GM20000 (cell line): Measurements from ENCODE around the gene SIL1.

ENCODE experiments used
- DNase-seq: peaks from one replicate; pipeline ENCODE4 v3.0.0; 2012; ENCODE audit warnings: low spot score
- TF ChIP-seq, protein P1 (sequence below): IDR thresholded peaks from 2 replicates; pipeline ENCODE4 v1.5.1; 2012; ENCODE audit warnings: mild to moderate bottlenecking, control low read depth; ENCODE audit errors: extremely low read depth, missing control alignments

SIL1 gene

DNA sequence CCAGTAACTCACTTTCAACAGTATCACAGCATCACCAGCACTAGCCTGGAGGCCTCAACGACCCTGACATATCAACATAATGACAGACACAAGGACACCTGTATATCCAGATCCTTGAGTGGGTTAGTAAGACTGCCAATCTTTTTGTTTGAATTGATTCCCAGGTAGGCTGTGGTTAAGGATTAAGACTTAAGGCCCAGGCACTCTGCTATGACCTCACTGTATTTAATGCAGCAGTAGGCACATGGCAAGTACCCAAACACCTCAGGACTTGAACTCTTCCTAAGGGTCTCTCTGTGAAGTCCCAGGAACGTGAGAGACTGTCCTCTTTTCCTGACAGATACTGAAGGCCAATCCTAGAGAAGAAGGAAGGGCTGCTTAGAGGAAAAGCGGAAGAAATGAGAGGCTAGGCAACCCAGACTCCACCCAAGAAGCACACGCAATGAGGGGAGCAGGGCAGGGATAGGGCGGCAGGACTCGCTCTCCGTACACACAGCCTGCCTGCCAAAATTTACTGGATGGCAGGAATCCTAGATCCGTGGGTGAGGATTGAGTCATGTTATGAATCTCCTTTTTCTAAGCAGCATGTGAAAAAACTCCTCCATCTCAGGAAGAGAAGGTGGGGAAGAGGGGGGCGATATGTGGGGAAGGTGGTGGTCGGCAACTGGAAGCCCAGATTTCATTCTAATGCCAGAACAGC is 93.4 kb downstream of the SIL1 start:
- no peak for DNase-seq

DNA sequence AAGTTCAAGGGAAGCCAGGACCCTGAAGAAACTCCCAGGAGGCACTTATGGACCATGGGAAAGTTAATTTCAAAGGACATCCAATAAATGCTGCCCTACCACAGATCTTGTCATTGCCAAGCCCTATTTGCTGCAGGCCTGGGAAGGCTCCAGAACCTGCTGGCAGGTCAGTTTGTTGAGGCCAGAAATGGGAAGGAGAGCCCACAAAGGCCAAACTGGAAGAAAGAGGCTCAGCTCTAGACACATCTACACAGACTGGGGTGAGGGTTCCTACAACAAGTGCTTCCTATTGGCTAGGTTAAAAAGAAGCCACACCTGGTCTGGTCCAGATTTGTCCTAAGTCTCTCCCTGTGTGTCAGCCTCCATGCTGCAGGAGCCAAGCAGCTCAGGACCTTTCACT is 94.4 kb downstream of the SIL1 start:
- TF ChIP-seq, protein P1, sequence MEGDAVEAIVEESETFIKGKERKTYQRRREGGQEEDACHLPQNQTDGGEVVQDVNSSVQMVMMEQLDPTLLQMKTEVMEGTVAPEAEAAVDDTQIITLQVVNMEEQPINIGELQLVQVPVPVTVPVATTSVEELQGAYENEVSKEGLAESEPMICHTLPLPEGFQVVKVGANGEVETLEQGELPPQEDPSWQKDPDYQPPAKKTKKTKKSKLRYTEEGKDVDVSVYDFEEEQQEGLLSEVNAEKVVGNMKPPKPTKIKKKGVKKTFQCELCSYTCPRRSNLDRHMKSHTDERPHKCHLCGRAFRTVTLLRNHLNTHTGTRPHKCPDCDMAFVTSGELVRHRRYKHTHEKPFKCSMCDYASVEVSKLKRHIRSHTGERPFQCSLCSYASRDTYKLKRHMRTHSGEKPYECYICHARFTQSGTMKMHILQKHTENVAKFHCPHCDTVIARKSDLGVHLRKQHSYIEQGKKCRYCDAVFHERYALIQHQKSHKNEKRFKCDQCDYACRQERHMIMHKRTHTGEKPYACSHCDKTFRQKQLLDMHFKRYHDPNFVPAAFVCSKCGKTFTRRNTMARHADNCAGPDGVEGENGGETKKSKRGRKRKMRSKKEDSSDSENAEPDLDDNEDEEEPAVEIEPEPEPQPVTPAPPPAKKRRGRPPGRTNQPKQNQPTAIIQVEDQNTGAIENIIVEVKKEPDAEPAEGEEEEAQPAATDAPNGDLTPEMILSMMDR, result no peak
- no peak for DNase-seq

More for the DNA sequence above, 93.4 kb downstream of the SIL1 start:
- TF ChIP-seq, protein P1, result no peak

DNA sequence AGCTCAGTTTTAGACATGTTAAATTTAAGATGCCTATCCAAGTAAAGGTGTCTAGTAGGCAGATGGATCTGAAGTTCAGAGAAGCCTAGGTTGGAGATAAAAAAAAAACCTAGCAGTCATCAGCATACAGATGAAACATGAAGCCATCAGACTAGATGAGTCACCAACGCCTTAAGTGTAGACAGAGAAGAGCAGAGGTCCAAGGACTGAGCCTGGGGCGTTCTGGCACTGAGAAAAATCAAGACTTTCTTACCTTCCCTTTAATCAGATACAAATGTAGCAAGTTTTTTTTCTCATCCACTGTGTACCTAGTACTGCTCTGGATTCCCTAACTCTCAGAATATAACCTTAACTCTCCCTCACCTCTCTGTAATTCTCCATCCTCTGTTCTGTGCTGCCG is 97.3 kb downstream of the SIL1 start:
- TF ChIP-seq, protein P1, result no peak
- no peak for DNase-seq

DNA sequence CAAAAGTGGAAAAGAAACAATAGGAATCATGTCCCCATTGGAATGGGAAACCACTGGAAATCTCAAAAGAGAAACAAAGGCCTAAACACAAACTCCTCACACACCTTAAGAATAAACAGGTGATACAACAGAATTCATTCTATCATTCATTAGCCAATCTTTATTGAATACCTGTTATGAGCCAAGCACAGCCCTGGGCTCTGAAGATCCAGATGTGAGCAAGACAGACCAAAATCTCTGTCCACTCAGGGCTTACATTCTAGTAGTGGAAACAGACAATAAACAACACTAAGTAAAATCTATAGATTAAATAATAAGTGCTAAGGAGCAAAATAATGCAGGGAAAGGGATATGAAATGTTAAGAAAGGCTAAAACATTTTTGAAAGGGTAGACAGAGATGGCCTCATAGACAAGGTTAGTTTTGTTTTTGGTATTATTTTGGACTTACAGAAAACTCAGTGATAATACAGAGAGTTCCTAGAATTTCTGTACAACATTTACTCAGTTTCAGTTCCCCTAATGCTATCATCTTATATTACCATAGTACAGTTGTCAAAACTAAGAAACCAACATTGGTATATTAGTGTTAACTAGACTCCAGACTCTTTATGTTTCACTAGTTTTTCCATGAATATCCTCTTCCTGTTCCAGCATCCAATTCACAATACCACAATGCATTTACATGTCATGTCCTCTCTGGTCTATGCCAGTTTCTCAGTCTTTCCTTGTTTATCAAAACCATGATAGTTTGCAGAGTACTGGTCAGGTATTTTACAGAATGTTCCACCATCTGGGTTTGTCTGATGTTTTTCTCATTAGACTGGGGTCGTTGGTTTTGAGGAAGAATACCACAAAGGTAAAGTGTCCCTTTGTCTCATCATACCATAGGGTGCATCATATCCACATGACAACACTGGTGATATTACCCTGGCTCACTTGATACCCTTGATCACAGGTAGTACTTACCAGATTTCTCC is 103.7 kb downstream of the SIL1 start:
- TF ChIP-seq, protein P1, result no peak
- DNase-seq, result no peak

DNA sequence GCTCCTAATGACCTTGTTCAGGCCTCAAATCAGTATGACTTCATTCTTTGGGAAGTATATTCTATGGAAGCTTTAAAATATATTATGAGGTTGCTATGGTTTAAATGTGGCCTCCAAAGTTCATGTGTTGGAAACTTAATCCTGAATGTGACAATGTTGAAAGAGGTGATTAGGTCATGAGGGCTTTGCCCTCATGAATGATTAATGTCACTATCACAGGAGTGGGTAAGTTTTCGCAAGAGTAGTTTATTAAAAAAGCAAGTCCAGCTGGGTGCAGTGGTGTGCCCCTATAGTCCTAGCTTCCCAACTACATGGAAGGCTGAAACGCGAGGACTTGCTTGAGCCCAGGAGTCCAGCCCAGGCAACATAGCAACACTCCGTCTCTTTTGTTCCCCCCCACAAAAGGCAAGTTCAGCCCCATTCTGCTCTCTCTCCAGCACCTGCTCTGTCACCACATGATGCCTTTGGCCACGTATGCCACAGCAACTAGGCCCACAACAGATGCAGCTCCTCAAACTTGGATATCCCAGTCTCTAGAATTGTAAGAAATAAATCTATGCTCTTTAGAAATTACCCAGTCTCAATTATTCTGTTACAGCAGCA is 105.3 kb downstream of the SIL1 start:
- DNase-seq, result no peak
- TF ChIP-seq, protein P1, result no peak

DNA sequence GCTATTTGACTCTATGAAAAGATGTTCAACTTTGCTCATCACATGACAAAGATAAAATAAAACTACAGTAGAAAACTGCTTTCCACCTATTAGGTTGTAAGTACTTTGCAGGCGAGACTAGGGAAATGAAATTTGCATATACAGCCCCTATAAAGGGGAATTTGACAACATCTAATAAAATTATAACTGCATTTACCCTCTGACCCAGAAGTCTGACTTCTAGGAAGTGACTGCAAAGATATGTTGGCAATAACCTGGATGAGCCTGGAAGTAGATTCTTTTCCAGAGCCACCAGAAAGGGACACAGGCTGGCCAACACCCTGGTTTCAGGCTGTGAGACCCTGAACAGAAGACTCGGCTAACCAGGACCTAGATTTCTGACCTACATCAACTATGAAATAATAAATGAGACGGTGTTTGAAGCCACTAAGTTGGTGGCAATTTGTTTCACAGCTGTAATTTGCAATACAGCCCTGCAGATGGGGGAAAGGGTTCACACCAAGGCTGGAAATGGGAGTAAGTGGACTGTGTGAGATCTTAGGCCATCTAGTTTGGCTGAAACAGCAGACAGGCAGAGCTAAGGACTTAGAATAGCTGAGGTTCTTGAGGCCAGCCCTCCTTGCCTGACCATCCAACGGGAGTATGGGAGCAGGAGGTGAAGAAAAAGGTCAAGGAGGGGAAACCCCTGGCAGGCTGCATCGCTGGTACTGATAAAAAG is 106.6 kb downstream of the SIL1 start:
- TF ChIP-seq, protein P1, result no peak
- DNase-seq, result no peak
